ENCODE data around the gene NUMBL.

DNA sequence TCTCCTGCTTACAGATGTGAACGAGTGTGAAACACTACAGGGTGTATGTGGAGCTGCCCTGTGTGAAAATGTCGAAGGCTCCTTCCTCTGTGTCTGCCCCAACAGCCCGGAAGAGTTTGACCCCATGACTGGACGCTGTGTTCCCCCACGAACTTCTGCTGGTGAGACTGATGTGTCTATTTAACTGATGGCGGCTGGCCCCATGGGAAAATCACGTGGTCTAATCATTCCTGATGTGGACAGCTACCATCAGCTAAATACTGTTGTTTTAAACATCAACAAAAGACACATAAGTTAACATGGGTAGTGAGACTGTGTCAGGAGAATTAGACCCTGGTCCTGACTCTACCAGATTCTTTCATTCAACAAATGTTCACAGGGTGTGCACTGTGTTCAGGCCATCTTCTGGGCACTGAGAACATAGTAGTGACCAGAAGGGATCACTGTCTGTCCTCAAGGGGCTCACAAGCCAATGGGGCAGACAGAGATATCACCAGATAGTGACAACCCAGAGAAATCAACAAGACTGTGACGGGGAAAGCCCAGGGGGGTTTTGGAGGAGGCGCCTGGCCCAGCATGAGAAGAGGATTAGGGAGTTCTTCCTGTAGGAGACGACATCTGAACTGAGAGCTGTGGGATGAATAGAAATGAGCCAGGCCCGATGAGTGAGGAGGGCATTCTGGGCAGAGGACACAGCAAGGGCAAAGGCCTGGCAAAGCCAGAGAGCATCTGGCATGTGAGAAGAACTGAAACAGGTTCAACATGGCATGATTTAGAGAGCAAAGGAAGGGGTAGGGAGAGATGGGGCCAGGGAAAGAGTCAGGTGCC lies 70.9 kb downstream of the NUMBL start:
- TF ChIP-seq, protein P1, sequence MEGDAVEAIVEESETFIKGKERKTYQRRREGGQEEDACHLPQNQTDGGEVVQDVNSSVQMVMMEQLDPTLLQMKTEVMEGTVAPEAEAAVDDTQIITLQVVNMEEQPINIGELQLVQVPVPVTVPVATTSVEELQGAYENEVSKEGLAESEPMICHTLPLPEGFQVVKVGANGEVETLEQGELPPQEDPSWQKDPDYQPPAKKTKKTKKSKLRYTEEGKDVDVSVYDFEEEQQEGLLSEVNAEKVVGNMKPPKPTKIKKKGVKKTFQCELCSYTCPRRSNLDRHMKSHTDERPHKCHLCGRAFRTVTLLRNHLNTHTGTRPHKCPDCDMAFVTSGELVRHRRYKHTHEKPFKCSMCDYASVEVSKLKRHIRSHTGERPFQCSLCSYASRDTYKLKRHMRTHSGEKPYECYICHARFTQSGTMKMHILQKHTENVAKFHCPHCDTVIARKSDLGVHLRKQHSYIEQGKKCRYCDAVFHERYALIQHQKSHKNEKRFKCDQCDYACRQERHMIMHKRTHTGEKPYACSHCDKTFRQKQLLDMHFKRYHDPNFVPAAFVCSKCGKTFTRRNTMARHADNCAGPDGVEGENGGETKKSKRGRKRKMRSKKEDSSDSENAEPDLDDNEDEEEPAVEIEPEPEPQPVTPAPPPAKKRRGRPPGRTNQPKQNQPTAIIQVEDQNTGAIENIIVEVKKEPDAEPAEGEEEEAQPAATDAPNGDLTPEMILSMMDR (IDR thresholded peaks at IDR 0.05): no peak
- no peak for TF ChIP-seq POLR2A (IDR thresholded peaks at IDR 0.05)

All from body of pancreas (tissue), 4 donors.